ENCODE results near the gene NPC1L1.

NPC1L1 gene

DNA sequence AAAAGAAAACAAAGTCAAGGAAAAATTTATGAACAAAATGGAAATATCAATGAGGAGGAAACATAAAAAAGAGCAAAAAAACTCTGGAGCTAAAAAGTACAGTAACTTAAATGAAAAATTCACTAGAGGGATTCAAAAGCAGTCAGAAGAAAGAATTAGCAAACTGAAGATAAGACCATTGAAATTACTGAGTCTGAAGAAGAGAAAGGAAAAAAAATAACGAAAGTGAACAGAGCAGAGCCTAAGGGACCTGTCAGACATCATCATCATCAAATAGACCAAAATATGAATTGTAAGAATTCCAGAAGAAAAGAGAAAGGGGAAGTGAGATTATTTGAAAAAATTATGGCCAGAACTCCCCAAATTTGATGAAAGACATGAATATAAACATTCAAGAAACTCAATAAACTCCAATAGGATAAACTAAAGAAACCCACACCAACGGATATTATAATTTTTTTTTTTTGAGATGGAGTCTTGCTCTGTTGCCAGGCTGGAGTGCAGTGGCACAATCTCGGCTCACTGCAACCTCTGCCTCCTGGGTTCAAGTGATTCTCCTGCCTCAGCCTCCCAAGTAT is 16.2 kb downstream of the NPC1L1 start:
- Histone ChIP-seq H3K27me3 (replicated peaks; ENCODE audit: control insufficient read depth, insufficient read depth, low read length) (no peaks in the 10 kb centered on the region; the same call in 1 of the 2 replicates), H3K36me3 (ENCODE audit: control insufficient read depth, insufficient read depth, low read length) (no peaks in the 10 kb centered on the region), H3K4me3 (replicated peaks; ENCODE audit: low read depth, low read length) (no peak overlapping the region)
- no peak for DNase-seq (ENCODE audit: extremely low read depth, insufficient read length)
- TF ChIP-seq, protein P1, sequence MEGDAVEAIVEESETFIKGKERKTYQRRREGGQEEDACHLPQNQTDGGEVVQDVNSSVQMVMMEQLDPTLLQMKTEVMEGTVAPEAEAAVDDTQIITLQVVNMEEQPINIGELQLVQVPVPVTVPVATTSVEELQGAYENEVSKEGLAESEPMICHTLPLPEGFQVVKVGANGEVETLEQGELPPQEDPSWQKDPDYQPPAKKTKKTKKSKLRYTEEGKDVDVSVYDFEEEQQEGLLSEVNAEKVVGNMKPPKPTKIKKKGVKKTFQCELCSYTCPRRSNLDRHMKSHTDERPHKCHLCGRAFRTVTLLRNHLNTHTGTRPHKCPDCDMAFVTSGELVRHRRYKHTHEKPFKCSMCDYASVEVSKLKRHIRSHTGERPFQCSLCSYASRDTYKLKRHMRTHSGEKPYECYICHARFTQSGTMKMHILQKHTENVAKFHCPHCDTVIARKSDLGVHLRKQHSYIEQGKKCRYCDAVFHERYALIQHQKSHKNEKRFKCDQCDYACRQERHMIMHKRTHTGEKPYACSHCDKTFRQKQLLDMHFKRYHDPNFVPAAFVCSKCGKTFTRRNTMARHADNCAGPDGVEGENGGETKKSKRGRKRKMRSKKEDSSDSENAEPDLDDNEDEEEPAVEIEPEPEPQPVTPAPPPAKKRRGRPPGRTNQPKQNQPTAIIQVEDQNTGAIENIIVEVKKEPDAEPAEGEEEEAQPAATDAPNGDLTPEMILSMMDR (IDR thresholded peaks at IDR 0.05; ENCODE audit: insufficient read depth, low read length, poor library complexity, severe bottlenecking), result no peak

DNA sequence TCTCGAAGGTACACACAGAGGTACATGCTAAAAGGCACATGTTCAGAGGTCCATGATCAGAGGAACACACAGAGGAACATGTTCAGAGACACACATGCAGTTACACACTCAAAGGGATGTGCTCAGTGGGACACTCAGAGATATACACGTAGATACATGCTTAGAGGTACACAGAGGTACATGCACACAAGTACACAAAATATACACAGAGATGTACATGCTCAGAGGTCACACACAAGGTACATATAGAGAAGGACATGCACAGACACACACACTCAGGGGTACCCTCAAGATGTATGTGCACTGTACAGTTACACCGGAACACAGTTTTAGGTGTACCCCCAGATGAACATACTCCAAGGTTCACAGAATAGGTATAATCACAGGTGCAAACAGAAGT is 18.8 kb downstream of the NPC1L1 start:
- Histone ChIP-seq H3K36me3 (ENCODE audit: control insufficient read depth, insufficient read depth, low read length) (no peaks in the 10 kb centered on the region), H3K27me3 (replicated peaks; ENCODE audit: control insufficient read depth, insufficient read depth, low read length) (no peaks in the 10 kb centered on the region; the same call in 1 of the 2 replicates), H3K4me3 (replicated peaks; ENCODE audit: low read depth, low read length) (no peak overlapping the region)
- DNase-seq (ENCODE audit: extremely low read depth, insufficient read length), result no peak
- TF ChIP-seq, protein P1 (IDR thresholded peaks at IDR 0.05; ENCODE audit: insufficient read depth, low read length, poor library complexity, severe bottlenecking), result no peak

DNA sequence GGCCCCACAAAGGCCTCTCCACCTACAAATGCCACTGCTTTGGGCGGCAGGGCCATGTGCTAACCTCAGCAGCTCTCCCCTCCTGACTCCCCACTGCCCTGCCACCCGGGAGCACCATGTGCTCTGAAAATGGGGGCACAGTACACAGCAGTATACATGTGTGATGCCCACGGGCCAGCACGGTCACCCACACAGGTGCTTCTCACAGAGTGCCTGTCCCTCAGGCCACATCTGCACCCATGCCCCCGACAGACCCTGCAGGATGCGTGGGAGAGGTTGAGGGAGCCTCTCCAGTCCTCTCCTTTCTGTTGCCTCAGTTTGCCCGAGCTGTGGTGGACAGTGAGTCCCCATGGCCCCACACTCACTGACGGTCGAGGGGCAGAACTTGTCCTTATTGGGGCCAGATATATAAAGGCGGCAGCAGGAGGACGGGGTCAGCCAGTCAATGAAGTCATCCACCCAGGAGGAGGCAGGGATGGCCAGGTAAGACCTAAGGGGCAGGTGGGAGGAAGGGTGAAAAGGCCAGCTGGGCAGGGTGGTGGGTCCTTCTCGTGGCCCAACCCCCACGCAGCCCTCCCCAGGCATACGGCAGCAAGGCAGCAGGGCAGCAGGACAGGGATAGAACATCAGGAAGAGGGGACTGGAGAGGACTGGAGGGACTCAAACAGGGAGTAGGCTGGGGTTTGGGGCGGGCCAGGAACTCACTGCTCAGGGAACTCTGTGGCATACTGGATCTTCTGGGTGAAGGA is 19.6 kb downstream of the NPC1L1 start:
- H3K36me3 ChIP-seq (ENCODE audit: control insufficient read depth, insufficient read depth, low read length), result no peaks in the 10 kb centered on the region
- no peaks in the 10 kb centered on the region; the same call in 1 of the 2 replicates for H3K27me3 ChIP-seq (replicated peaks; ENCODE audit: control insufficient read depth, insufficient read depth, low read length)
- TF ChIP-seq, protein P1 (IDR thresholded peaks at IDR 0.05; ENCODE audit: insufficient read depth, low read length, poor library complexity, severe bottlenecking), result no peak
- H3K4me3 ChIP-seq (replicated peaks; ENCODE audit: low read depth, low read length), result no peak overlapping the region
- no peak for DNase-seq (ENCODE audit: extremely low read depth, insufficient read length)

DNA sequence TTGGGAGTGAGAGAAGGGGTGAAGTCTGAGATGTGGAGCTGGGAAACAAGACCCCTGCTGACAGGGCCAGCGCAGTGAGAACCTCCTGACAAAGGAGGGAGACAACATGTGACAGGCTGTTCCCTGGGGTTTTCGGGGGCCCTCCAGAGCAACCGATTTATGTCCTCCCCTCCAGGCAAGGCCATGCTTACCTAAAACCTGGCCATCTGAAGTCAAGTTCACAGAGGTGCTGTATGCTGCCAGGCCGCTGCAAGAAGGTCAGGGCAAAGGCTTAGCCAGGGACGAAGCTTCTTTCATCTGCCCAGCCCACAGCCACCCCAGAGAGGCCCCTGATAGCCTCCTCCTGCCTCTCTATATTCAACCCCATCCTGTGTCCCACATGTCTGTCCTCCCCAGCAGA is 20.6 kb downstream of the NPC1L1 start:
- TF ChIP-seq, protein P1 (IDR thresholded peaks at IDR 0.05; ENCODE audit: insufficient read depth, low read length, poor library complexity, severe bottlenecking), result no peak
- H3K4me3 ChIP-seq (replicated peaks; ENCODE audit: low read depth, low read length), result no peak overlapping the region
- no peaks in the 10 kb centered on the region; the same call in 1 of the 2 replicates for H3K27me3 ChIP-seq (replicated peaks; ENCODE audit: control insufficient read depth, insufficient read depth, low read length)
- no peaks in the 10 kb centered on the region for H3K36me3 ChIP-seq (ENCODE audit: control insufficient read depth, insufficient read depth, low read length)
- DNase-seq (ENCODE audit: extremely low read depth, insufficient read length), result no peak

DNA sequence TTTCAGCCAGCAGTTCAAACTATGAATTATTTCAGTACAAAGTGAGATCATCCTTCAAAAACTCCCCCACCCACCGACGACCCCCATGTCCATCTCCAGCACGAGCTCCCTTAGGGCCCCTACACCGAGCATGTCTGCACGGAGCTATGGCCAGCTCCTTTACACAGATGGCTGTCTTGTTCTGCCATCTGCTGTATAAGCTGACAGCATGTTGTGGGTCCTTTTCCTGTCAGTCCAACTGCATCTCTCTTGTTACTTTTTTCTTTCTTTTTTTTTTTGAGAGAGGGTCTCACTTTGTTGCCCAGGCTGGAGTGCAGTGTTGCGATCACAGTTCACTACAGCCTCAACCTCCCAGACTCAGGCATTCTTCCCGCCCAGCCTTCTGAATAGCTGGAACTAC is 21.6 kb downstream of the NPC1L1 start:
- H3K36me3 ChIP-seq (ENCODE audit: control insufficient read depth, insufficient read depth, low read length), result no peaks in the 10 kb centered on the region
- no peak overlapping the region for H3K4me3 ChIP-seq (replicated peaks; ENCODE audit: low read depth, low read length)
- DNase-seq (ENCODE audit: extremely low read depth, insufficient read length), result no peak
- TF ChIP-seq, protein P1 (IDR thresholded peaks at IDR 0.05; ENCODE audit: insufficient read depth, low read length, poor library complexity, severe bottlenecking), result no peak
- H3K27me3 ChIP-seq (replicated peaks; ENCODE audit: control insufficient read depth, insufficient read depth, low read length), result no peaks in the 10 kb centered on the region; the same call in 1 of the 2 replicates

All from GM06990 (cell line).